Activated CD4-positive, alpha-beta T cell treated with anti-CD3 and anti-CD28 coated beads, Interleukin-2, Interleukin-4, amounts not matched to agents 100 ng/mL and 50 ng/mL, durations not matched to agents 16 hours and 8 hours (primary cell): ENCODE results near the gene B3GALNT2.

Experiments used
- DNase-seq: peaks from one replicate; pipeline ENCODE4 v3.0.0-alpha.2; 2020; ENCODE audit warnings: low spot score

Gene B3GALNT2

DNA sequence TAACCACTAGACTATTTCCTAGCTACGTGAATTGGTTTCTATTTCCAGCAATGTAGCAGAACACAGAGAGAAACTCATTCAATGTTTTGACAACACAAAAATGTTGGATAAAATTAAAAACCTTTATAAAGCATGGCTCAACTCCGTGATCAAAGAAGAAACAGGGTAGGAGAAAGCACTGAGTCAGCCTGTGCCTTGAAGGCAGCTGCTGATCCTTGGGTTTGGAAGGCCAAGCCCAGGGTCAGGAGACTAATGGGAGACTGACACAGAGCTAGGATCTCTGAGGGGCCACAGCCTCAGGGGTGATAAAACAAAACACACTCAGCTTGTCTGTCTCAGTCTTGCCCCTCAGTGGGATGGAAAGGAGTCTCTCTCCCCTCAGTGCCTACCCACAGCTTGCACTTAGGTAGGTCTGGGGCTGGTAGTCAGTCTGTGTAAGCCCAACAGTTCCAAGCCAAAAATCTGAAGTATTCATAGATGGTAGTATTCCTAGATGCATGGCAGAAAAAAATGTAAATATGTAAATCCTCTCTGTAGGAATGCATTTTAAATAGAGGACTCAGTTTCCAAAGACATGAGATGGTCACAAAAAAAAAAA lies 53.3 kb downstream of the B3GALNT2 start:
- no peak for DNase-seq

DNA sequence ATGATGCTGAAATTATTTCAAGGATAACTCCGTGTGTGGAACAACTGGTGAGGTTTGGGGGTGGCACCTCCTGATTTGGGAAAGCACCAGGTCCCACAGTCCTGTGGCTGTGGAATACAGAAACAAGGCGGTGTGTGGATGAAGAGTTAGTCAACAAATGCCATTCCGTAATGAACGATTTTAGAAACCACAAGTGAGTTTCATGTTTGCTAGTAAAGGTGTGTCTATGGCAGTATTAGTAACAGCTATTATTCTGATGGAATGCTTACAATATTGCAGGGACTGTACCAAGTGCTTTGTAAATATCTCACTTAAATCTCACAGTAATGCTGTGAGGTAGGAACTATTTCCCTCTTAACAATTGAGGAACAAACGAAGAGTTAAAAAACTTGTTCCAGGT lies 53.8 kb downstream of the B3GALNT2 start:
- DNase-seq = no peak

DNA sequence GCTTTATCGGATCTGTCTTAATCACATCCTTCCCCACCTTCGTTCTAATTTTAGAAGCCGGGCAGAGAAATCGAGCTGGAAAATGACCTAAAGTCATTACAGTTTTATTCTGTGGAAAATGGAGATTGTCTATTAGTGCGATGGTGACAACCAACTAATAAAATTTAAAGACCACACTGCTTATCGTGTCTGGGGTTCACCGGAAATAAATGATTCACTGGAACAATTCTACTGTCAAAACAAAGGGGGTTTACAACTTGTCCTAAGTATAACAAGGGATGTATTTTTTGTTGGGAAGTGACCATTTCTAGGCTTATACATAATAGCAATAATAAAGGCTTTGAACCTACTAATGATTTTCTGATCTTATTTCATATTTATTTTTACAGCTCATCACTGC lies 55.6 kb downstream of the B3GALNT2 start:
- no peak for DNase-seq

DNA sequence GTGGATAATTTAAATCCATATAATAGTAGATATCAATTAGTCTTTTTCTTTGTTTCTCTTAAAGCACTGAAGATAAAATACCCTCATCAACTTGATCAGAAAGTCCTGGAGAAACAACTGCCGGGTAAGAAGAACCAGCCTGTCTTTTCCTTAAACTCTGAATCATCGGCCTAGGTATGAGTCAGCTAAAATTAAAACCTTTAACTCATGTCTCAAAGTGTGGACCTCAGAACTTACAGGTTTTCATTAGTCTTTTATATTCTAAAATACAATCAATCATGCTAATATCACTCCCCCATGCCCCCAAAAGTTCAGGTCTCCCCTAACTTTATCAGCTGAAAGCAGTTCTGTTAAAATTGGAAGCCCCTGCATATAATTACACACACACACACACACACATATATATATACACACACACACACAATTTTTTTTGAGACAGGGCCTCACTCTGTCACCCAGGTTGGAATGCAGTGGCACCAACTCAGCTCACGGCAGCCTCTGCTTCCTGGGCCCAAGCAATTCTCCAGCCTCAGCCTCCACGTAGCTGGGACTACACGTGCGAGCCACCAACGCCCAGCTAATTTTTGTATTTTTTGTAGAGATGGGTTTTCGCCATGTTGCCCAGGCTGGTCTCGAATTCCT lies 61.3 kb downstream of the B3GALNT2 start:
- no peak for DNase-seq

DNA sequence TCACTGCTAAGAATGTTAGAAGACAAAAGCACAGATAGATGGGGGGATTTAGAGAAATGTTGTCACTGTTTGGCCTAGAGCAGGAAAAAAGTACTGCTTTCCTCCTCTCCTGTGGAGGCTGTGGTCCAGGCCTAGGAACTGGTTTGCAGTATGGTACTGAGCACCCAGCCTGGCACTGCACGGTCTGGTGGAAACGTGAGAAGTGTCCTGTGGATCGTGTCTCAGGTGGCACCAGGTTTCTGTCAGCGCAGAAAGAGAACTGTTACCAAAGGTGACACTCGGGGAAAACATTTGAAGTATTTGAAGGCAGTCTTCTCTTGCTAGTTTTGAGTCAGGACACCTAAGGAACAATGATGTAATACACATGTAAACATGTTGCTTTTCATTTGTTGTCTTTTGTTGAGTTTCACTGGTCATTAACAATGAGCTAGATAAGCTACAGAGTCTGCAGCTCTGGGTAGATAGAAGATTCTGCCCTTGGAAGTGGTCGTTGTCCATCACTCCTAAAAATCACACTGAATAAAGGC lies 63.0 kb downstream of the B3GALNT2 start:
- DNase-seq = no peak

DNA sequence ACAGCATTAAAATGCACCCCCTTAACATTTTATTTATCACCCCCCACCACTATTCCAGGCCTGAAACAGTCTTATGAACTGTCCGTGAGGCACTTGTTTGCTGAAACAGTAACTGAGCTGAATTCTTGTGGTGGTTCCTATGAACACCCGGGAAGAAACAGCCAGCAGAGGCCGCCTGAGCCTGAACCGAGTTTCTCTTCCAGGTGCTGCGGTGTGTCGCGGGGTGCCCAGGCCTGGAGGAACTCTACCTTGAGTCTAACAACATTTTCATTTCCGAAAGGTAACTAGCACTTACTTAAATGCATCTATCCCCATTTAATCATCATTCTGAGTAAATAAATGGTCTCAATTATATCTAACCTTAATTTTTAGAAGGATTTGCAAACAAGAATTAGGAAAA lies 70.3 kb downstream of the B3GALNT2 start:
- no peak for DNase-seq

DNA sequence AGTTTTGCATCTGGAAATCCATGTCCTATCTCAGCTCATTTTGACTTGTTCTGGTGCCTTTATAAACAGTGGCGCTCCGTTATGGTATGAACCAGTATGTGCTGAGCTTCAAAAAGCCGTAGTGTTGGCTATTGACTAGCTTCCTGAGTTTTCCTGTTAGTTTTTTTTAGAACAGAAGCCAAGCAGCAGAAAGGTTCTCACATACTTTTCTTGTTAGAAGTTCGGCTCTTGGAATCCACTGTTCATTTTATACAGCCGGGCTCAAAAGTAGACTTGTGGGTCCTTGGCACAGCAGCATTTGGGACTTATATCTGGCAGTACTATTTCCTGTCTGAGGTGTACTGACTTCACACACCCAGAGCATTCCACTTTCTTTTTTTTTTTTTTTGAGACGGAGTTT lies 73.3 kb downstream of the B3GALNT2 start:
- DNase-seq = no peak

DNA sequence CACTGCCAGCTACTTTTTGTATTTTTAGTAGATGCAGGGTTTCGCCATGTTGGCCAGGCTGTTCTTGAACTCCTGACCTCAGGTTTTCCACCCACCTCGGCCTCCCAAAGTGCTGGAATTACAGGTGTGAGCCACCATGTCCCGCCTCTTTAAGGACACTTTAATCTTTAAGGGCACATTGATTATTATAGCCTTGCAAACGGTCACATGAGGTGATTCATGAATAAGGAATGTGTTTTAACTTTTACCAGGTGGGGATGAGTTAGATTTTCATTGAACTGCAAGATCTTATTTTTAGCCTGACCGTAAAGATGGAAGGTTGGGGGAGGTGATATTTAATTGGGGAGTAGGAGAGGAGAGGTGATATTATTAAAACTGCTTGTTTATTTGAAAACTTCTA lies 75.1 kb downstream of the B3GALNT2 start:
- no peak for DNase-seq

DNA sequence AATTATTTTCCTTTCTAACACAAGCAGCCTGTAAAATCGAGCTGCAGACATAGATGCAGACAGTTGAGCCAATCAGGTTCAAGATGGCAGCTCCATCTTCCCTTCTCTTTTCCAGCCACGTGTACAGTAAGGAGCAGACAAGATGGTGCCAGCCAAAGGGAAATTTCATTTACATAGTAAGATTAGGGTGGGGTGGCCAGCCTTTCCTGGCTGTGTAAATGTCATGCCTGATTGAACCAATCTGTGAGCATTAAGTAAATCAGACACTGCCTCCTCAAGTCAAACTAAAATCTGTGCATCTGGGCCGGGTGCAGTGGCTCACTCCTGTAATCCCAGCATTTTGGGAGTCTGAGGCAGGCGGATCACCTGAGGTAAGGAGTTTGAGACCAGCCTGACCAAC lies 76.8 kb downstream of the B3GALNT2 start:
- DNase-seq = no peak

DNA sequence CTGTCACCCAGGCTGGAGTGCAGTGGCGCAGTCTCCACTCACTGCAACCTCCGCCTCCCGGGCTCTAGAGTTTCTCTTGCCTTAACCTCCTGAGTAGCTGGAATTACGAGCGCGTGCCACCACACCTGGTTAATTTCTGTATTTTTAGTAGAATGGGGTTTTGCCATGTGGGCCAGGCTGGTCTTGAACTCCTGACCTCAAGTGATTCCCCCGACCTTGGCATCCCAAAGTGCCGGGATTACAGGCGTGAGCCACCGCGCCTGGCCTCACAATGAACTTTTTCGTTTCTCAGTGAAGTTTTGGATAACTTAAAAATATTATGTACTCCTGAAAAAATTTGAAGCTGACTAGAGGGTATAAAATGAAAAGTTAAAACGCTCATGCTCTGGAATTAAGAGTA lies 77.6 kb downstream of the B3GALNT2 start:
- DNase-seq = no peak

DNA sequence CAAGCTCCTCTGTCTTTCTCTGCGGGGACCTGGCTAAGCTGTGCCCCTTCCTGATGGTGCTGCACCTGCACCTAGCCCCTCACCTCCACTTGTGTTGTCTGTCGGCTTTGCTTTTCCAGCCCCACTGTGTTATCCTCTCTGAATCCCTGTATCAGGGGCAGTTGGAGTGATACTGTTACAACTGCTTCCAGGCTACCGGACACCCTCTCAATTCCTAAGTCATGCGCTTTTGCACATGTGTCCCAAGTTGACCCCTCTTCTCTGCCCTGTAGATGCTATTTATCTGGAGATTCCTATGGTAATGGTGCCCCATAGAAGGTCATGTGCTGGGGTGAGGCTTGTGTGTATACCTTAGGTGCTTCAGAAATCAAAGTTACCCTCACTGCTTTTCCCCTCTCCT lies 78.1 kb downstream of the B3GALNT2 start:
- DNase-seq = no peak

DNA sequence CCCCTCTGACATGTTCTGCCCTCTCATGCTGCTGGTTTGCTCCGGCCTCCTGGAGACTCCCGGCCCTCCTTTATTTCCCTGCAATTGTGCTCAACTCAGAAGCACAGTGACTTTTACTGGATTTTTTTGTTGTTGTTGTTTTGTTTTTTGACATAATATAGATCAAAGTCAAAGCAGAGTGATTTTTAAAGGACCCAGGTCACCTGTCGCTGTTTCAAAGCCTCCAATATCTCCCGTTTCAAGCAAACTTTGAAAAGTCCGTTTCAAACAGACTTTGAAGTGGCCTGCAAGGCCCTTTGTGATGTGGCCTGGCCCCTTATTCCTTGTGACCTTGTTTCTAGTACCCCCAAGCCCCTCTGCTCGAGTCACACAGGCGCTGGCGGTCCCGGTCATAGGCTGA lies 78.9 kb downstream of the B3GALNT2 start:
- no peak for DNase-seq

DNA sequence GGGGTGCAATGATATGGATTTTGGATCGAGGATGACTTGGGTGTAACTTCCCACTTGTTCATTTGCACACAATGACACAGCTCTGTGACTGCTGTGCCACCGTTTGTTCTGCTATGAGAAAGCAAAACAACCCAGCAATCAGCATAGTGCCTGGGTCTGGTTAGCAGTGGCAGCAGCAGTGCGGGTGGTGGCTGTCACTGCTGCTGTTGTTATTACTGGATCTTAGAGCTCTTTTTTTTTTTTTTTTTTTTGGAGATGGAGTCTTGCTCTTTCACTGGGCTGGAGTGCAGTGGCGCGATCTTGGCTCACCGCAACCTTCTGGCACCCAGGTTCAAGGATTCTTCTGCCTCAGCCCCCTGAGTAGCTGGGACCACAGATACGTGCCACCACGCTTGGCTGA lies 80.2 kb downstream of the B3GALNT2 start:
- DNase-seq = no peak

DNA sequence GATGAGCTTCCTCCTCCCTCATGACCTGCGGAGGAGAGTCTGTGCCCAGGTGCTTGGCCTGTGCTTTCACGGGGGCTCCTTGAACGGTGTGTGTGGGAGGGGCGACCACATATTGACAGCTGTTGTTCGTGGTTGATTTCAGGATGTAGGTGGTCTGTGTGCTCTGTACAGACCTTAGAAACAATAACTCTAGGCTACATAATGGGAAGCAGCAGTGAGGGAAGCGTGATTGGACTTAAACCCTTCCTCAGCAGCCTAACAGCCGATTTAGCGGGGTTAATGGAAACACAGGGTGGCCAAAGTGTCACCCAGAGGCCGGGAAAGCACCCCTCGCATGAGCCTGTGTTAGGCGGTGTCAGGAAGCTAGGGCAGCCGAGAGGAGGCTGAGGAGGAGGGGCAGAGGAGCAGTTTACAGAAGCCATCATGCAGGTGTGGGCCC lies 81.0 kb downstream of the B3GALNT2 start:
- DNase-seq = no peak

DNA sequence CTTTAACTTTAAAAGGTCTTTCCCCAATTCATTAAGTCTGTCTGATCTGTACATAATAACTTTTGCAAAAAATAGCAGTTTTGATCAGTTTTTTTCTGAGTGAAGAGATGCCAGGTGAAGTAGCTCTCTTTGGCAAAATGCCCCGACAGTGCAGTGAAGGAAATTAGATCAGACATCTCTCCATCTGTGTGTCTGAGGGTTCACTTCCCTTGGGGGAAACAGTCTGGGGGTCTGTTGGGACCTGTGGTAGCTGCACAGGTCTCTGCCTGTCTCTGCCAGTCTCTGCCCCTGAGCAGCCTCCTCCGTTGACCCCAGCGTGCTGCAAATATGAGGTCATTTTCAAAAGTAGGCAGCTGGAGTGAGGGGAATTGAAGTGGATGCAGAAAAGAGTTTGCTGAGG lies 82.5 kb downstream of the B3GALNT2 start:
- no peak for DNase-seq

DNA sequence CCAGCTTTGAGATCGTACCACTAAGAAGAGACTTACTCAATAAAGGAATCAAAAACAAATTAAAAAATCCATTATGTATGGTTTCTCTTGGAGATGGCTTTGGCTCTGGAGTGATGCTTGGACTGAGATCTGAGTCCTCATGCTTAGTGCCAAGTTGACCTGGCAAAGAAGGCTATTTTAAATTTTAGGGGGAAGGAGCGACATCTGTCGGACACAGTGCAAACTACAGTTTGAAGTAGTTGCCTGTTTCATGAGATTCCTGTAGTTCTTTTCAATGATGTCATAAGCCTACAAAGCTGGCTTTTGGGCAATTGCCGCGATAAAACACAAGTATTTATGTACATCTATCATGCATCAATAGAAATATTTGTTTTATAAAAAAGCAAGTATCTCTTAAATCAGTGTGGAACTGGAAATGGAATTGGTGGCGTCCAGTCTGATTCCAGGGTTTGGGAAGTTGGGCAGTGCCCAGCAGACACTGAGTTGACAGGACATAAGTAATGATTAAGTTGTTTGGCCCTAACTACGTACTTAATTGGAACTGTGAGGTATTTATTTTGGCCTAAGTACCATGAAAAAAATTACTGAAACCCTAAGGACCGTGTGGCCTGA lies 87.1 kb downstream of the B3GALNT2 start:
- DNase-seq = peak; percentile 71

DNA sequence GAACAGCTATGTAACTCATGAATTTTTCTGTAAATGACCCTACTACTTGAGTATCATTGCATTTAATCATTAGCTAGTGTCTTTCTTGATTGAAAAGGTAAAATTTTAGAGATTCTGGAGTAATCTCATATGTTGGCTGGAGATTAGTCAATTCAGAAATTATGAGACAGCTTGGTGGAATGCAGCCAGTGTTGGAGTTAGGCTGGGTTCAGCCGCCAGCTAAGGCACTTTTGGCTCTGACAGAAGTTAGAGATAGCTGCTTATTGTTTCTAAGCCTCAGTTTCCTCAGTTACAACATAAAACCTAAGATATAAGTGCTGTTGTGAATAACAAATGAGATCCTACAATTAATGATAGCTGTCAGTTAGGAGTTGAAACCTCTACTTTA lies 87.6 kb downstream of the B3GALNT2 start:
- DNase-seq = no peak

DNA sequence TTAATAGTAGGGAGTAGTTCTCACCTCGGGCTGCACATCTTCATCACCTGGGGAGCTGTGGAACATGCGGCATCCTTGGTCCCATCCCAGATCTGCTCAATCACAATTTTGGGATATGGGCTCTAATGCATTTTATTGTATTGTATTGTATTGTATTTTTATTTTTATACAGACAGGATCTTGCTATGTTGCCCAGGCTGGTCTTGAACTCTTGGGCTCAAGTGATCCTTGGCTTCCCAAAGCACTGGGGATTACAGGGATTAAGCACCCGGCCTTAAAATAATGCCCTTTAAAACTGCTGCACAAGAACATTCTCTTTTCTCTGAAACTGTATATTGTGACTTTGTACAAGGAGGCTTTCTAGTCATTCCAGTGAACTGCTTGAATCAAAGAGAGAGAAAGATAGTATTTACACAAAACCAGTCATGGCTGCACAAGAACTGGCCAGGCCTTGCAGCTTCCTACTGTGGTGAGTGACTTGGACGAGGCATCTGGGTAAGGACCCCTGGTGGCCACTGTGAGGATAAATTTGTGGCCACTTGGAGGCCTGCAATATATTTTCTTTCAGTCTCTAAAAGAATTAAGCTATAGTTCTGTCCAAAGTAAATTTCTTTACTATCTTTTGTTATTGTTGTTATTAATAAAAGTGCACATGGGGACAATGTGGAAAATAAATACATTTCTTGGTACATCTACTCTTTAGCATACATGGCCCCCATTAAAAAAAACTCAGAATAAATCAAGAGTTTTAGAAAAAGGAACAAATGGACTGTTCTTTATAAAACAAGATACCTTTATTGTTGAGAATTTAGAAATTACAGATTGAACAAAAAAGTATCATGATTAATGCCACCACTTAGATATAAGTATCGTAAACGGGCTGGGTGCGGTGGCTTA lies 89.0 kb downstream of the B3GALNT2 start:
- peak; percentile 71 for DNase-seq

DNA sequence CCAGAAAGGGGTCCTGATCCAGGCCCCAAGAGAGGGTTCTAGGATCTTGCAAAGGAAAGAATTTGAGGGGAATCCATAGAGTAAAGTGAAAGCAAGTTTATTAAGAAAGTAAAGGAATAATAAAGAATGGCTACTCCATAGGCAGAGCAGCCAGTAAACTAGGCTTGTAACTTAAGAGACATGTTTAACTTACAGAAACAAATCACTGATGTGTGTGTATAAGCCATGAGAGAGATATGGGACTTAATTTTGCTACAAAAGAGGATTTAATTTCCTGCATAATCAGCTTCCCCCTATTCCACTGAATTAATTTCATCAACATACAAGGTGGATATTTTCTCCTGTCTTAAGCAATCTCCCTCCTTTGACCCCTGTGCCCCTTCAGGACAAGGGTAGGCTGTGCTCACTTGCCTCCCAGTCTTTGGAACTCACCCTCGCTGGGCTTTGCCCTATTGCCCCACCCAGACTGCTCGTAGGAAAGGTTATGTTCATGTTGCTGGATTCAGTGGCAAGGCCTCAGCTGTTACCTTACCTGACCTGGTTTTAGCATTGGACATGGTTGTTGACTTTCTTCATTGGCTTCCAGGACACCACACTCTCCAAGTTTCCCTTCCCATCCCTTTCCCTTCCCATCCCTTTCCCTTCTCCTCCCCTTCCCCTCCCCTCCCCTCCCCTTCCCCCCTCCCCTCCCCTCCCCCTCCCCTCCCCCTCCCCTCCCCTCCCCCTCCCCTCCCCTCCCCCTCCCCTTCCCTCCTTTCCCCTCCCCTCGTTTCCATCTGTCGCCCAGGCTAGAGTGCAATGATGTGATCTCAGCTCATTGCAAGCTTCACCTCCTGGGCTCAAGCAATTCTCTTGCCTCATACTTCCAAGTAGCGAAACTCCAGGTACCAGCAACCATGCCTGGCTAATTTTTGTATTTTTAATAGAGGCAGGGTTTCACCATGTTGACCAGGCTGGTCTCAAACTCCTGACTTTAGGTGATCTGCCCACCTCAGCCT lies 92.5 kb downstream of the B3GALNT2 start:
- DNase-seq = no peak

DNA sequence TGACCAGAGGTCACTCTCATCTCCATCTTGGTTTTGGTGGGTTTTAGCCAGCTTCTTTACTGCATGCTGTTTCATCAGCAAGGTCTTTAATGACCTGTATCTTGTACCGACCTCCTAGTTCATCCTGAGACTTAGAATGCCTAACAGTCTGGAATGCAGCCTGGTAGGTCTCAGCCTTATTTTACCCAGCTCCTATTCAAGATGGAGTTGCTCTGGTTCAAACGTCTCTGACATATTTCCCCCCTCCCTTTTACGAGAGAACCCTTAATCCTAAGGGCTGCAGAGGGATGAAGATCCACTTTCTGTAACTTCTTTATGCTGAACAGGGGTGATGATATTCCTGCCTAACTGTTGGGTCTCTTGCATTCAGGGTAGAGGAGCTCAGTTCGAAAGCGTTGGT lies 93.8 kb downstream of the B3GALNT2 start:
- no peak for DNase-seq
